ENCODE results near the gene FGD6.

FGD6 gene

DNA sequence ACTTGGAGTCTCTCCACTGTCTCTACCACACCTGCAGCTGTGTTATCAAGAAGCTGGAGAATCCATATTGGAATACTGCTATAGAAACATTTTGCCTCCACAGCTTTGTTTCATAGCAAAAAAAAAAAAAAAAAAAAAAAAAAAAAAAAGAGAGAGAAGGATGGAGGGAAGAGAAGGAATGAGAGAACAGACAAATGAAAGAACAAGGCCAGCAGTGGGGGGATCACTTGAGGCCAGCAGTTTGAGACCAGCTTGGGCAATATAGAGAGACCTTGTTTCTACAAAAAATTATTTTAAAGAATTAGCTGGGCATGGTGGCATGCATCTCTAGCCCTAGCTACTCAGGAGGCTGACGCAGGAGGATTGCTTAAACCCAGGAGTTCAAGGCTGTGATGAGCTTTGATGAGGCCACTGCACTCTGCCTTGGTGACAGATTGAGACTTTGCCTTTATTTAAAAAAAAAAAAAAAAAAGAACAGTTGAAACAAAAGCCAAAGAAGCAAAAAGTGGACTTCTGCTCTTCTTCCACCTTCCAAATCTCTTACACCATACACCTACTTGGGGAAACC lies 8.5 kb upstream of the FGD6 start:
- no peak overlapping the region for H2AK5ac ChIP-seq (ENCODE audit: low read depth, low read length)
- DNase-seq (ENCODE audit: low spot score), result no peak
- H3K4ac ChIP-seq (ENCODE audit: low read length), result no peak overlapping the region
- no peak overlapping the region for H4K8ac ChIP-seq (ENCODE audit: low read depth, low read length)
- H2BK120ac ChIP-seq (ENCODE audit: low read depth, low read length), result no peak overlapping the region
- no peak overlapping the region for H3K23ac ChIP-seq (ENCODE audit: low read depth, low read length, poor library complexity)
- H3K14ac ChIP-seq (ENCODE audit: low read length), result no peak overlapping the region
- H3K79me1 ChIP-seq (ENCODE audit: low read depth, low read length), result peaks cover 9% of the 10 kb centered on the region
- no peak overlapping the region for H2AFZ ChIP-seq (ENCODE audit: low read length)
- no peak overlapping the region for H3K18ac ChIP-seq (ENCODE audit: low read length)
- no peak overlapping the region for H3K27ac ChIP-seq (replicated peaks; ENCODE audit: low read length)
- no peaks in the 10 kb centered on the region for H3K27me3 ChIP-seq (ENCODE audit: control insufficient read depth in 3 of 3, insufficient read depth in 3 of 3, low read depth in 1 of 3, low read length in 3 of 3)
- H3K9me3 ChIP-seq (replicated peaks in 1 of 2; ENCODE audit: control insufficient read depth in 2 of 2, insufficient read depth in 1 of 2, low read depth in 1 of 2, low read length in 2 of 2), result peaks cover 0 to 2% of the 10 kb centered on the region in 2 donors
- H2BK5ac ChIP-seq (ENCODE audit: low read length), result no peak overlapping the region
- peaks cover 6 to 39% of the 10 kb centered on the region in 2 donors for H3K36me3 ChIP-seq (replicated peaks in 1 of 2; ENCODE audit: control insufficient read depth in 2 of 2, insufficient read depth in 2 of 2, low read length in 2 of 2)
- H3K4me3 ChIP-seq (ENCODE audit: low read length in 2 of 2), result no peak overlapping the region
- H3K4me2 ChIP-seq (ENCODE audit: insufficient read depth, low read length, poor library complexity, severe bottlenecking), result no peak overlapping the region
- no CpG with 5 or more reads among the region's 1 CpG for WGBS, 2 donors (ENCODE audit: extremely low coverage in 2 of 2, insufficient read length in 2 of 2, insufficient replicate concordance in 1 of 2)
- H2BK15ac ChIP-seq (ENCODE audit: low read length), result no peak overlapping the region
- no peak overlapping the region for H3K9ac ChIP-seq (ENCODE audit: low read depth, low read length, poor library complexity)
- no peak overlapping the region for H2BK12ac ChIP-seq (ENCODE audit: low read length)
- no peak overlapping the region for H4K91ac ChIP-seq (ENCODE audit: low read depth, low read length, poor library complexity)
- H3K4me1 ChIP-seq (ENCODE audit: control insufficient read depth in 2 of 2, insufficient read depth in 1 of 2, low read depth in 1 of 2, low read length in 2 of 2), result no peaks in the 10 kb centered on the region

DNA sequence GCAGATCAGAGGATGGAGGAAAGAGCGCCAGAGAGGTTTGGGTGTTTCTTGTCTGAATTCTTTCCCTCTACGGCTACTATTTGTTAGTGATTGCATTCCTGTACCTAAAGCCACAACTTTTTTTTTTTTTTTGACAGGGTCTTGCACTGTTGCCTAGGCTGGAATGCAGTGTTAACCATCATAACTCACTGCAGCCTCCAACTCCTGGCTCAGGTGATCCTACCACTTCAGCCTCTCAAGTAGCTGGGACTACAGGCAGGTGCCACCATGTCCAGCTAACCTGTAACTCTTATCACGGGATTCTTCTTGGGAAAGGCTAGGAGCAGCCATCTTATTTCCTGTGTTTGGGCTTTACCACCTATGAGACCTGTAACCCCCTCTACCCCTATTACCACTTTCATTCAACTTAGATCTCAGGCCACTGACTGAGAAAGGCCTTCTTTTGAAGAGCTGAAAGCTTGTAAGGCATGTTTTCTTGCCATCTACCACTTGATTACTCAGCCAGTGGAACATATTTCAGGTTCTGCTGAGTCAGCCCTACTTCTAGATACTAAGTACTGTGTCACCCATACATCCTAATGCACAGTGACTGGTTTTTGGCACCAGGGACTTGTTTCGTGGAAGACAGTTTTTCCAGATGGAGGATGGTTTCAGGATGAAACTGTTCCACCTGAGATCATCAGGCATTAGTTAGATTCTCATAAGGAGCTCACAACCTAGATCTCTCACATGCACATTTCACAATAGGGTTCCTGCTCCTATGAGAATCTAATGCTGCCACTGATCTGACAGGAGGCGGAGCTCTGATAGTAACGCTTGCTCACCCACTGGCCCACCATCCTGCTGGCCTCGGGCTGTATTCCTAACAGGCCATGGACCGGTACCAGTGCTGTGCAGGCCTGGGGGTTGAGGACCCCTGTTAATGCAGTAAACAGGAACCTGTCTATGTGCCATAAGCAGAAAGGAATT lies 7.2 kb upstream of the FGD6 start:
- H3K14ac ChIP-seq (ENCODE audit: low read length), result no peak overlapping the region
- no peak overlapping the region for H2BK15ac ChIP-seq (ENCODE audit: low read length)
- WGBS, 2 donors (ENCODE audit: extremely low coverage in 2 of 2, insufficient read length in 2 of 2, insufficient replicate concordance in 1 of 2), result no CpG with 5 or more reads among the region's 8 CpGs
- no peak overlapping the region for H2BK12ac ChIP-seq (ENCODE audit: low read length)
- no peak overlapping the region for H4K8ac ChIP-seq (ENCODE audit: low read depth, low read length)
- no peak for DNase-seq (ENCODE audit: low spot score)
- no peak overlapping the region for H3K27ac ChIP-seq (replicated peaks; ENCODE audit: low read length)
- no peak overlapping the region for H2BK5ac ChIP-seq (ENCODE audit: low read length)
- no peak overlapping the region for H3K4me2 ChIP-seq (ENCODE audit: insufficient read depth, low read length, poor library complexity, severe bottlenecking)
- H4K91ac ChIP-seq (ENCODE audit: low read depth, low read length, poor library complexity), result no peak overlapping the region
- H2AK5ac ChIP-seq (ENCODE audit: low read depth, low read length), result no peak overlapping the region
- H3K27me3 ChIP-seq (ENCODE audit: control insufficient read depth in 3 of 3, insufficient read depth in 3 of 3, low read depth in 1 of 3, low read length in 3 of 3), result no peaks in the 10 kb centered on the region
- no peak overlapping the region for H3K23ac ChIP-seq (ENCODE audit: low read depth, low read length, poor library complexity)
- H3K9ac ChIP-seq (ENCODE audit: low read depth, low read length, poor library complexity), result no peak overlapping the region
- H3K4ac ChIP-seq (ENCODE audit: low read length), result no peak overlapping the region
- peaks cover 6 to 47% of the 10 kb centered on the region in 2 donors for H3K36me3 ChIP-seq (replicated peaks in 1 of 2; ENCODE audit: control insufficient read depth in 2 of 2, insufficient read depth in 2 of 2, low read length in 2 of 2)
- H2AFZ ChIP-seq (ENCODE audit: low read length), result no peak overlapping the region
- H2BK120ac ChIP-seq (ENCODE audit: low read depth, low read length), result no peak overlapping the region
- H3K9me3 ChIP-seq (replicated peaks in 1 of 2; ENCODE audit: control insufficient read depth in 2 of 2, insufficient read depth in 1 of 2, low read depth in 1 of 2, low read length in 2 of 2), result peaks cover 0 to 2% of the 10 kb centered on the region in 2 donors
- peaks cover 7% of the 10 kb centered on the region for H3K79me1 ChIP-seq (ENCODE audit: low read depth, low read length)
- no peak overlapping the region for H3K18ac ChIP-seq (ENCODE audit: low read length)
- H3K4me3 ChIP-seq (ENCODE audit: low read length in 2 of 2), result no peak overlapping the region
- peaks cover 0 to 6% of the 10 kb centered on the region in 2 donors for H3K4me1 ChIP-seq (ENCODE audit: control insufficient read depth in 2 of 2, insufficient read depth in 1 of 2, low read depth in 1 of 2, low read length in 2 of 2)

DNA sequence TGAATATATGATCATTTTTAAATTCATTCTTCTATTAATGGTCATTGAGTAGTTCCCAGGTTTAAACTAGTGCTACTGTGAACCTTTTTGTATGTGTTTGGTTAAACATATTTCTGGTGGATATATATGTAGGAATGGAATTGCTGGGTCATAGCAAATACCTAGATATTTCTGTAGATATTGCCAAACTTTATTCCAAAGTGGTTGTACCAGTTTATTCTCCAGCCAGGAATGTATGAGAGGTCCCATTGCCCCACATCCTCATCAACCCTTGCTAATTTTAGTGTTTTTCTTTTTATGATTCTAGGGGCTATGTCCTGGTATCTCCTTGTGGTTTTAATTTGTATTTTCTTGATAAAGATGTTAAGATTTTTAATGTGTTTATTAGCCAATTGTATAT lies 3.5 kb upstream of the FGD6 start:
- H3K14ac ChIP-seq (ENCODE audit: low read length), result no peak overlapping the region
- no peak overlapping the region for H3K4me3 ChIP-seq (ENCODE audit: low read length in 2 of 2)
- H4K8ac ChIP-seq (ENCODE audit: low read depth, low read length), result no peak overlapping the region
- H2BK12ac ChIP-seq (ENCODE audit: low read length), result no peak overlapping the region
- H2BK120ac ChIP-seq (ENCODE audit: low read depth, low read length), result no peak overlapping the region
- H3K27me3 ChIP-seq (ENCODE audit: control insufficient read depth in 3 of 3, insufficient read depth in 3 of 3, low read depth in 1 of 3, low read length in 3 of 3), result no peaks in the 10 kb centered on the region
- no peak overlapping the region for H2AFZ ChIP-seq (ENCODE audit: low read length)
- H3K79me1 ChIP-seq (ENCODE audit: low read depth, low read length), result peaks cover 6% of the 10 kb centered on the region
- H4K91ac ChIP-seq (ENCODE audit: low read depth, low read length, poor library complexity), result no peak overlapping the region
- H3K4ac ChIP-seq (ENCODE audit: low read length), result no peak overlapping the region
- no peak overlapping the region for H3K27ac ChIP-seq (replicated peaks; ENCODE audit: low read length)
- H3K9ac ChIP-seq (ENCODE audit: low read depth, low read length, poor library complexity), result no peak overlapping the region
- H3K4me1 ChIP-seq (ENCODE audit: control insufficient read depth in 2 of 2, insufficient read depth in 1 of 2, low read depth in 1 of 2, low read length in 2 of 2), result peaks cover 0 to 6% of the 10 kb centered on the region in 2 donors
- peaks cover 6 to 31% of the 10 kb centered on the region in 2 donors for H3K36me3 ChIP-seq (replicated peaks in 1 of 2; ENCODE audit: control insufficient read depth in 2 of 2, insufficient read depth in 2 of 2, low read length in 2 of 2)
- H3K23ac ChIP-seq (ENCODE audit: low read depth, low read length, poor library complexity), result no peak overlapping the region
- H3K18ac ChIP-seq (ENCODE audit: low read length), result no peak overlapping the region
- no peak overlapping the region for H2AK5ac ChIP-seq (ENCODE audit: low read depth, low read length)
- no peak overlapping the region for H3K4me2 ChIP-seq (ENCODE audit: insufficient read depth, low read length, poor library complexity, severe bottlenecking)
- no peak overlapping the region for H2BK5ac ChIP-seq (ENCODE audit: low read length)
- H3K9me3 ChIP-seq (replicated peaks in 1 of 2; ENCODE audit: control insufficient read depth in 2 of 2, insufficient read depth in 1 of 2, low read depth in 1 of 2, low read length in 2 of 2), result peaks cover 0 to 2% of the 10 kb centered on the region in 2 donors
- DNase-seq (ENCODE audit: low spot score), result no peak
- no peak overlapping the region for H2BK15ac ChIP-seq (ENCODE audit: low read length)

DNA sequence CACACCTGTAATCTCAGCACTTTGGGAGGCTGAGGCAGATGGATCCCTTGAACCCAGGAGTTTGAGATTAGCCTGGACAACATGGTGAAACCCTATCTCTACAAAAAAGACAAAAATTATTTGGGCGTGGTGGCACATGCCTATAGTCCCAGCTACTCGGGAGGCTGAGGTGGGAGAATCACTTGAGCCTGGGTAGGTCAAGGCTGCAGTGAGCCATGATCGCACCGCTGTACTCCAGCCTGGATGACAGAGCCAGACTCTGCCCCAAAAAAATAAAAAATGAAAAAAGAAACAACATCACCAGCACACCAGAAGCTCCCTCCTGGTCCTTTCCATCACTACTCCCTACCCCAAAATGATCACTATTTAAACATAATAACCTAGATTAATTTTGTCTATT lies 2.9 kb upstream of the FGD6 start:
- Histone ChIP-seq H2BK15ac (ENCODE audit: low read length) (no peak overlapping the region), H3K14ac (ENCODE audit: low read length) (no peak overlapping the region), H3K27me3 (ENCODE audit: control insufficient read depth in 3 of 3, insufficient read depth in 3 of 3, low read depth in 1 of 3, low read length in 3 of 3) (no peaks in the 10 kb centered on the region), H3K23ac (ENCODE audit: low read depth, low read length, poor library complexity) (no peak overlapping the region), H3K9me3 (replicated peaks in 1 of 2; ENCODE audit: control insufficient read depth in 2 of 2, insufficient read depth in 1 of 2, low read depth in 1 of 2, low read length in 2 of 2) (peaks cover 0 to 2% of the 10 kb centered on the region in 2 donors), H3K79me1 (ENCODE audit: low read depth, low read length) (peaks cover 6% of the 10 kb centered on the region), H4K8ac (ENCODE audit: low read depth, low read length) (no peak overlapping the region), H2BK12ac (ENCODE audit: low read length) (no peak overlapping the region), H2AFZ (ENCODE audit: low read length) (no peak overlapping the region), H3K4me2 (ENCODE audit: insufficient read depth, low read length, poor library complexity, severe bottlenecking) (no peak overlapping the region), H3K36me3 (replicated peaks in 1 of 2; ENCODE audit: control insufficient read depth in 2 of 2, insufficient read depth in 2 of 2, low read length in 2 of 2) (peaks cover 6 to 26% of the 10 kb centered on the region in 2 donors), H2AK5ac (ENCODE audit: low read depth, low read length) (no peak overlapping the region), H2BK5ac (ENCODE audit: low read length) (no peak overlapping the region), H2BK120ac (ENCODE audit: low read depth, low read length) (no peak overlapping the region), H3K9ac (ENCODE audit: low read depth, low read length, poor library complexity) (no peak overlapping the region), H3K4me3 (ENCODE audit: low read length in 2 of 2) (peak overlapping the region in 1 of 2 donors; percentile 4), H3K27ac (replicated peaks; ENCODE audit: low read length) (no peak overlapping the region), H3K4me1 (ENCODE audit: control insufficient read depth in 2 of 2, insufficient read depth in 1 of 2, low read depth in 1 of 2, low read length in 2 of 2) (peaks cover 0 to 6% of the 10 kb centered on the region in 2 donors), H3K18ac (ENCODE audit: low read length) (no peak overlapping the region), H4K91ac (ENCODE audit: low read depth, low read length, poor library complexity) (no peak overlapping the region), H3K4ac (ENCODE audit: low read length) (no peak overlapping the region)
- no peak for DNase-seq (ENCODE audit: low spot score)
- WGBS, 2 donors (ENCODE audit: extremely low coverage in 2 of 2, insufficient read length in 2 of 2, insufficient replicate concordance in 1 of 2), result no CpG with 5 or more reads among the region's 4 CpGs

All from neuronal stem cell (in vitro differentiated cells).